ENCODE results near the gene RPS3.

GRCh38 chr11:75450826-75451821, 51.8 kb downstream of the RPS3 start:
- TF ChIP-seq ZNF274 (IDR thresholded peaks at IDR 0.05; ENCODE audit: low read depth, low read length) (no peak), YY1 (IDR thresholded peaks at IDR 0.05; ENCODE audit: insufficient read depth, insufficient read length) (no peak), SUZ12 (IDR thresholded peaks at IDR 0.05; ENCODE audit: extremely low read depth, insufficient read depth, insufficient read length) (no peak)
